Embryonic facial prominence (tissue), 1 donor: ENCODE results near the gene ABCA13.

Experiments
- DNase-seq: peaks from one replicate; pipeline ENCODE4 v3.0.0-alpha.2; 2016; ENCODE audit errors: extremely low spot score

Gene ABCA13

DNA sequence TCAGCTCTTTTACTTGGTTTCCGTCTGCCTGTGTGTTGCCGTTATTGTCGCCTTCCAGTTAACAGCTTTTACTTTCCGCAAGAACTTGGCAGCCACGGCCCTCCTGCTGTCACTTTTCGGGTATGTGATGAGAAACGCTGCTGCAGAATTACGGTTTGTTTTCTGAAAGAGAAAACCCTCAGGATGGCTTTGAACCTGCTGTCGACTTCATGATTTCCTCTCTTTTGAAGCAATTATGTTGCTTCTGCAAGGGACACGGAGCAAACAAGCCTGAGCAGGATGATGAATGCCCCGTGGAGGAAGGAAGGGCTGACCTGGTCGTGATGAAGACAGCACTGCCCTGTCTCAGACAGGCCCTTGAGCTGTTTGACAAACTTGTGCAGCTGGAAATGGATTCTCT lies 339.8 kb downstream of the ABCA13 start:
- DNase-seq, result no peak

DNA sequence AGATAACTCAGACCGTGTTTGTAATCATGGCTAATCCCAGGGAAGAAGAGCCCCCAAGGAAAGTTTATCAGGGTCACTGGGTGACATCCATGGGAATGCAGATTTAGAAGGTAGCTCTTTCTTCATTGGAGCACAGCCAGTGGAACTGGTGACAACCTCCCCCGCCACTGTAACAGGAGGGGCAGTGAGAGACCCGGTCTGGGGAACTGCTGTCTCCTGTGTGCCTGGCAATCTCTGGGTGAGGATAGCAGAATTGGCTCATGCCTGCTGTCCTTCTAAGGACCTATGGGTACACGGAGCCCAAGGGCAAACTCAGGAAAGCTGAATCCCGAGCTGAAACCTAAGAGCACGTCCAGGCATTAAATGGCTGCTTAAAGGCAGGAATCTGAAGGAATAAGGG lies 341.6 kb downstream of the ABCA13 start:
- no peak for DNase-seq

DNA sequence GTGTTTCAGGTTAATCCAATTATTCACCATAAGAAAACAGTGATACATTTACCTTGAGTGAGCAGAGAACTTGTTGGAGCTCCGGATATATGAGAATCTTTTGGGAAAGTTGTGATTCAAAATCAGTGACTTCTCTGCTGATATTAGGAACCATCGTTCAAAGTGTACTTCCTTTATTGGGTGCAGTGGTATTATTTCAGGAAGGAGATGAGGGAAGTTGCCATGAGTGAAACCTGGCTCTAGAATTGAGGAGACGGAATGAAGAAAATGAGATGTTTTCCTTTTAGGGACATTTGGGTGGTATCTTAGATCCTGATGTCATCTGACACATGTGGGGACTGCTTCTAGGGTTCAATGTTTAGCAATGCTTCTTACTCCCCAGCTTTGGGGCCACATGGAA lies 343.9 kb downstream of the ABCA13 start:
- DNase-seq, result no peak

DNA sequence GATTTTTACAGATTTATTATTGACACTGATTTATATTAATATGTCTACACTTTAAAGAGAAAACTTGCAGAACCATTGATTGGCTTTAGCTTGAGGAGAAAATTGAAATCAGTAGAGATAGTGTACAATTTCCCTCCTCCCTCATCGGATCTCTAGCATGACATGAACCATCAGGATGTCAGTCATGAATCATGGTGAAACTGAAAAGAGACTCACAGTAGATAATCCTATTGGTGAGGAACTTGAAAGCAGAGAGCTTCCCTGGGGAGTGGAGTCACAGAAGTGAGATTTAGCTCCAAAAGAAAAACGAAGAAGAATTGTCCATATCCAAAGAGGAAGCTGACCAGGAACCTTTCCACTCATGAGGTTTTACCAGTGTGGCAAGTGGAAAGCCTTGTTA lies 346.8 kb downstream of the ABCA13 start:
- DNase-seq, result no peak

DNA sequence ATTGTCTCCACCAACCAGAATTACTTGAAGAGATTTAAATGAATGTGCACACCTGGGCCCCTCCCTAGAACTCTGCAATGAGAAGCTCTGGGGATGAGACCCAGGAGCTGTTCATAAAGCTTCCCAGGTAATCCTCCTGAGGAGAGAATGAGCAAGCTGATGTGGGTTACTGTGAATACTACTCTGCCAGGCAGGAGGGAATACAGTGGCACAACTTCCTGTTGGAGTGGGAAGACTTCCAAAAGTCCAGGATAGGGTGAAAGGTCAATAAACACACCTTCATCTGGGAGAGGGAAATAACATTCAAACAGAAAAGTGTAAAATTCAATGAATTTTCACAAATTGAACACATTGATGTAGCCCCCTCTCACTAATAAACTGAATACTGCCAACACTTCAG lies 351.4 kb downstream of the ABCA13 start:
- DNase-seq, result no peak

- DNase-seq, result no peak
Measured at GRCh38 chr7:48525736-48526732, 354.8 kb downstream of the ABCA13 start.

- no peak for DNase-seq
Measured at GRCh38 chr7:48528646-48529045, 357.4 kb downstream of the ABCA13 start.

- no peak for DNase-seq
Measured at GRCh38 chr7:48537561-48537960, 366.3 kb downstream of the ABCA13 start.

GRCh38 chr7:48540746-48541145 lies 369.5 kb downstream of the ABCA13 start:
- DNase-seq, result no peak

GRCh38 chr7:48548667-48549066 lies 377.4 kb downstream of the ABCA13 start:
- DNase-seq, result no peak

GRCh38 chr7:48551652-48552051 lies 380.4 kb downstream of the ABCA13 start:
- no peak for DNase-seq

- no peak for DNase-seq
Measured at GRCh38 chr7:48563334-48563733, 392.1 kb downstream of the ABCA13 start.

GRCh38 chr7:48575516-48575915 lies 404.3 kb downstream of the ABCA13 start:
- DNase-seq, result no peak

GRCh38 chr7:48587475-48587874 lies 416.2 kb downstream of the ABCA13 start:
- no peak for DNase-seq

GRCh38 chr7:48594349-48594748 lies 423.1 kb downstream of the ABCA13 start:
- DNase-seq, result no peak

DNA sequence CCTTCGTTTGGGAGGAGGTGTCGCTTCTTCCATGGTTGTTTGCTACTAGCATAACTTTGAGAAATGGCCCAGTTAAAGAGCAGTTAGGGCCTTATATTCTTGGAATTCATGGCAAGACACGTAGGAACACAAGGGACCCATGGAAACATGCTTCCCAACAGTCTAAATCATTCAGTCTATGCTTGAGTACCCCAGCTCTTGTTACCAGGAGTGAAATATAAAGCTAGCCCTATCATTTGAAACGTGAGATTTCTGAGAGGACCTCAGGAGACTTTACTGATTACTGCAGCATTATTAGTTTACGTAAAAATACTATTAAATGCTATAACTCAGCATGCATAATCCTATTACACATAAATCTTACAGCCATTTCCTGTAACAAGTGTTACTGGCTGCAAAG lies 424.5 kb downstream of the ABCA13 start:
- no peak for DNase-seq

DNA sequence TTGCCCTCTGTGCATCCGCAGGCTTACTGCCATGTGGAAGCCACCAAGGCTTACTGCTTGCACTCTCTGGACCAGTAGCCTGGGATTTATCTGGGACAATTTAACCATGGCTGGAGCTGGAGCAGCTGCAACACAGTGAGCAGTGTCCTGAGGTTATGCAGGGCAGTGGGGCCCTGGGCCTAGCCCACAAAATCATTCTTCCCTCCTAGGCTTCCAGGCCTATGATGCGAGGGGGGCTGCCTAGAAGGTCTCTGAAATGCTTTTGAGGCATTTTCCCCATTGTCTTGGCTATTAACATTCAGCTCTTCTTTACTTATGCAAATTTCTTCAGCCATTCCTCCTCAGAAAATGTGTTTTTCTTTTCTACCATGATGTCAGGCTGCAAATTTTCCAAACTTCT lies 439.4 kb downstream of the ABCA13 start:
- DNase-seq, result no peak

- no peak for DNase-seq
Measured at GRCh38 chr7:48611993-48612392, 440.7 kb downstream of the ABCA13 start.

- DNase-seq, result no peak
Measured at GRCh38 chr7:48617508-48617907, 446.2 kb downstream of the ABCA13 start.

DNA sequence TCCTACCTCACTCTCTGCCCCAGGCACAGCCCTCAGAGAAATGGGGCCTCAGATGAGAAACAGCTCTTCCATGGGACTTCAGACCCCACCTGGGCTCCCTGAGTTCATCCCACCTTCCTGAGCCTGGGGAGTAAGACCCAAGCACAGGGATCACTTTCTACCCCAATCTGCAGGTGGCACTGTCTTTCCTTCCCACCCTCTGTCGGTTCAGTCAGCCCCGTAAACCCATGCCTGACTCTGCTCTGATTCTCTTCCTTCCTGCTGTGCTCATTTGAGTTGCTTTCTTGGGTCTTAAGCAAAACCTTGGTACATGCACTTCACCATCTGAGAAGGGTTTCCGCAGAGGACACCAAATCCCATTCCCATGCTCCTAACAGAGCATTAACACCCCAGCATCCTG lies 446.7 kb downstream of the ABCA13 start:
- no peak for DNase-seq

DNA sequence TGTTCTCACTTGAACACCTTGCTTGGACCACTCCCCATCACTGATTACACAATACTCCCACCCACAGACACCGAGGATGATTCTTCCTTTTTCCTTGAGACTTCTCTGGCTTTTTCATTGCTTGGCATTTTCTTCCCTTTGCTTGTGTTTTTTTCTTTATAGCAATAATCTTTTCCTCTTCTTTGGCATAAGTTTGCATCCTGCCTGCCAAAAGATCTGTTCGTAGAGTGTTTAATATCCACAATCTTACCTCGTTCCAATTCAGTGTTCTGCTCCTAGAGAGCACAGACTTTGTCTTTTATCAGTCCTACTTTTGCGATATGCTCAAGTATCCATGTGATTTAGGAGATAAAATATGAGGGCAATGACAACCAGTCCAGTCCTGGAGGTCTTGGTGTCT lies 449.8 kb downstream of the ABCA13 start:
- DNase-seq, result no peak

GRCh38 chr7:48627164-48627563 lies 455.9 kb downstream of the ABCA13 start:
- DNase-seq, result no peak

DNA sequence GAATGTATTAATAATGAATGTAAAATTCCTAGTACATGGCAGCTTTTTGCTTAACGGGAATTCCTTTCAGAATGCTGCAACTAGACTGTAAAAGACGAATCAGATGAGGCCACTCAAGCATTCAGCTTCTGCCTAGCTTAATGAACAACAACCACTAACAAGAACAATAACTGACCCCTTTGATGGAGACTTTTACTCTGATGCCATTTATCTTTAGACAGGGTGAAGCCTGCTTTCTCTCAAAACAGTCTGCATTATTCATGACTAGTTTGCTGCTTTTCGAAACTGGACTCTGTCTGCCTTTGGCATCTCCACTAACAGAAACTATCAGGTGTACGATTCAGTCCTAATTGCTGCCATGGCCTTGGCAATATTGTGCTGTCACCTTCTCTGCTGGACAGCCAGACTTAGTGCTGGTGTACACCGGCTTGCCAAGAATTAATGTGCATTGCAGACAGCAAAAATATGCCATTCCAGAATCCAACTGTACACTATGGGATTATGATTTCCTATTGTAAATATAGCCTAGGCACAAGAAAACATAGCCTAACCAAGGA lies 457.6 kb downstream of the ABCA13 start:
- no peak for DNase-seq
